ENCODE measurements around the gene TSPAN14.

DNA sequence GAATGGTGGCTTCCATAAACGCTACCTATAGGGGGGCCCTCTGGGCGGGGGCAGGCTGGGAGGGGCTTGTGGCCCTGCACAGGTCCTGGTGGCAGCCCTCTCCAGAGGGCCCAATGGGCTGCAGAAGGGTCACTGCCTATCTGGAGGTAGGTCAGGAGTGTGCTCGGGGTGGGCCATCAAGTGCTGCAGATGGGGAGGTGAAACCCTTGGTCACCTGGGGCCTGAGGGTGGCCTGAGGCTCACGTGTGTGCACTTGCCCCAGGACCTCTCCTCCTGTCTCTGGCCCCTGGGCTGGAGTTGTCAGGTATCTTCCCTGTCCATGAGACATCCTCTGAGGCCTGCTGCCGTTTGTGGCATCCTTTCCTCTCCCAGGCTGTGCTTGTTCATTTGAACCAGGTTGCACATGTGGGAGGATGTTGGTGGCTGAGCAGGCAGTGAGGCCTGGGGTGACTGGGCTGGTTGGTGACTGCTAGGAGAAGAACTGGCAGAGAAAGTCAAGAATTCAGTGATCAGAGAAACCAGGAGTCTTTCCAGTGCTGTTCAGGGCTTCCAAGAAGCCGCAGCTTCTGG is 62.5 kb downstream of the TSPAN14 start:
- no peak for TF ChIP-seq POLR2A (IDR thresholded peaks at IDR 0.05)
- TF ChIP-seq, protein P1, sequence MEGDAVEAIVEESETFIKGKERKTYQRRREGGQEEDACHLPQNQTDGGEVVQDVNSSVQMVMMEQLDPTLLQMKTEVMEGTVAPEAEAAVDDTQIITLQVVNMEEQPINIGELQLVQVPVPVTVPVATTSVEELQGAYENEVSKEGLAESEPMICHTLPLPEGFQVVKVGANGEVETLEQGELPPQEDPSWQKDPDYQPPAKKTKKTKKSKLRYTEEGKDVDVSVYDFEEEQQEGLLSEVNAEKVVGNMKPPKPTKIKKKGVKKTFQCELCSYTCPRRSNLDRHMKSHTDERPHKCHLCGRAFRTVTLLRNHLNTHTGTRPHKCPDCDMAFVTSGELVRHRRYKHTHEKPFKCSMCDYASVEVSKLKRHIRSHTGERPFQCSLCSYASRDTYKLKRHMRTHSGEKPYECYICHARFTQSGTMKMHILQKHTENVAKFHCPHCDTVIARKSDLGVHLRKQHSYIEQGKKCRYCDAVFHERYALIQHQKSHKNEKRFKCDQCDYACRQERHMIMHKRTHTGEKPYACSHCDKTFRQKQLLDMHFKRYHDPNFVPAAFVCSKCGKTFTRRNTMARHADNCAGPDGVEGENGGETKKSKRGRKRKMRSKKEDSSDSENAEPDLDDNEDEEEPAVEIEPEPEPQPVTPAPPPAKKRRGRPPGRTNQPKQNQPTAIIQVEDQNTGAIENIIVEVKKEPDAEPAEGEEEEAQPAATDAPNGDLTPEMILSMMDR (IDR thresholded peaks at IDR 0.05), result no peak
